GM13977 (cell line): ENCODE measurements around the gene BPIFB6.

Experiments
- DNase-seq: peaks from one replicate; pipeline ENCODE4 v3.0.0; 2012; ENCODE audit warnings: low spot score
- CTCF ChIP-seq: IDR thresholded peaks from 2 replicates; pipeline ENCODE4 v1.5.1; 2012; ENCODE audit warnings: mild to moderate bottlenecking, control low read depth; ENCODE audit not compliant: insufficient read depth; ENCODE audit errors: extremely low read depth, missing control alignments
- in situ Hi-C: fragments of 300-500 bp; cut with MboI; formaldehyde crosslinking; loops from one replicate; pipeline ENCODE4 v1.12.0; 2022; ENCODE audit warnings: low sequenced_read_pairs, low pct_unique_long_range_greater_than_20kb, mixed read lengths, inconsistent platforms; ENCODE audit not compliant: unreplicated experiment

BPIFB6 gene

DNA sequence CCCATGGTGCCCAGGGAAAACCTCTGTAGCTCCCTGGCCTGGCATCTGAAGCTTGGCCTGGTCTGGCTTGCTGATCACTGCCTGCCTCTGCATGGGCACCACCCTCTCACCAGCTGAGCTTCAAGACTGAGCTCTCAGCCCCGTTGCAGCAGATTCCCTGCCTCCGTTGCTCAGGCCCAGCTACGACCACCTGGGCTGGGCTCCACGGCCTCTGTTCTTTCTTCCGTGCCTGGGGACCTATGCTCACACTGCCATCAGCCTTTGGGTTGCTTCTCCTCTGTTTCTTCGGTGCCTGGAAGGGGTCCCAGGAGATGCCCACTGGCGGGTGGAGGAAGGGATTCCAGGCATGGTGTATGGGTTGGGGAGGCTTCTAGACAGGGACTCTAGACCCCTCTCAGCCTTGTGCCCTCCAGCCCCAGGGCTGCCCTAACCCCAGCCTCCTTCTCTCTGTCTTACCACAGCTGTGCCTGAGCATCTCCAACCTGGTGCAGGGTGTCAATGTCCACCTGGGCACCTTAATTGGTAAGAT is 14.8 kb upstream of the BPIFB6 start:
- TF ChIP-seq CTCF, result no peak
- in situ Hi-C loops, result loop anchor here (10.0 kb wide), 1 partner anchor 62 kb away; no protein-coding TSS in a partner anchor
- DNase-seq, result no peak

GRCh38 chr20:33017542-33017941 is 13.9 kb upstream of the BPIFB6 start:
- no peak for DNase-seq
- no peak for TF ChIP-seq CTCF
- in situ Hi-C loops, result loop anchor here (10.0 kb wide), 1 partner anchor 63 kb away; no protein-coding TSS in a partner anchor

- no peak for DNase-seq
- TF ChIP-seq CTCF, result no peak
- in situ Hi-C loops, result loop anchor here (10.0 kb wide), 1 partner anchor 64 kb away; no protein-coding TSS in a partner anchor
Observed at GRCh38 chr20:33018169-33018931, 13.1 kb upstream of the BPIFB6 start.

DNA sequence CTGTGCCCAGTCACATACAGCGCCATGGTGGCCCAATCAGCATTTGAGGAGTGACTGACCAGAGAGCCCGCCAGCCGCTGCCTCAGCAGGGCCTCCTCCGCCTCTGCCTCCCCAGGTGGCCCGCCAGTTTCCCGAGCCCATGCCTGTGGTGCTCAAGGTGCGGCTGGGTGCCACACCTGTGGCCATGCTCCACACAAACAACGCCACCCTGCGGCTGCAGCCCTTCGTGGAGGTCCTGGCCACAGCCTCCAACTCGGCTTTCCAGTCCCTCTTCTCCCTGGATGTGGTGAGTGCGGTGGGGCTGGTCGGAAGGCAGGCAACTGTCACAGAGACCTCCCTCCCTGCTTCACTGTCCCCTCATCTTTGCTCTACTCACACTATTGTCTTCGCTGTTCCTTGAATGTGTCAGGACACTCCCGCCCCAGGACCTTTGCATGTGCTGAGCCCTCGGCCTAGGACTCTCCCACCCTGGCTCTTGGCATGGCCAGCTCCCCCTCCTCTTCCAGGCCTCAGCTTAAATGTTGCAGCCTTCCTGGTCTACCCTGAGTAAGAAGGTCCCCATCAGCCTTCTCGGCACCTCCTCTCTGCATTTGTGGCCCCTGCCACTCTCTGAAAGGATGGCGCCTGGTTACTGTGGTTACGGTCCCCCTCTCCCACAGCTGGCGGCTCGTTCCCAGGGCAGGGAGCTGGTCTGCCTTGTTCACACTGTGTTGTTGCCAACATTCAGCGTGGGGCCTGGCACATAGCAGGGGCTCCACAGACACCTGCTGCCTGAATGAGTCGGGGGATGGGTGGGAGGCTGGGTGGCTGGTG is 11.8 kb upstream of the BPIFB6 start:
- TF ChIP-seq CTCF, result no peak
- in situ Hi-C loops, result loop anchor here (10.0 kb wide), 1 partner anchor 65 kb away; no protein-coding TSS in a partner anchor
- no peak for DNase-seq

DNA sequence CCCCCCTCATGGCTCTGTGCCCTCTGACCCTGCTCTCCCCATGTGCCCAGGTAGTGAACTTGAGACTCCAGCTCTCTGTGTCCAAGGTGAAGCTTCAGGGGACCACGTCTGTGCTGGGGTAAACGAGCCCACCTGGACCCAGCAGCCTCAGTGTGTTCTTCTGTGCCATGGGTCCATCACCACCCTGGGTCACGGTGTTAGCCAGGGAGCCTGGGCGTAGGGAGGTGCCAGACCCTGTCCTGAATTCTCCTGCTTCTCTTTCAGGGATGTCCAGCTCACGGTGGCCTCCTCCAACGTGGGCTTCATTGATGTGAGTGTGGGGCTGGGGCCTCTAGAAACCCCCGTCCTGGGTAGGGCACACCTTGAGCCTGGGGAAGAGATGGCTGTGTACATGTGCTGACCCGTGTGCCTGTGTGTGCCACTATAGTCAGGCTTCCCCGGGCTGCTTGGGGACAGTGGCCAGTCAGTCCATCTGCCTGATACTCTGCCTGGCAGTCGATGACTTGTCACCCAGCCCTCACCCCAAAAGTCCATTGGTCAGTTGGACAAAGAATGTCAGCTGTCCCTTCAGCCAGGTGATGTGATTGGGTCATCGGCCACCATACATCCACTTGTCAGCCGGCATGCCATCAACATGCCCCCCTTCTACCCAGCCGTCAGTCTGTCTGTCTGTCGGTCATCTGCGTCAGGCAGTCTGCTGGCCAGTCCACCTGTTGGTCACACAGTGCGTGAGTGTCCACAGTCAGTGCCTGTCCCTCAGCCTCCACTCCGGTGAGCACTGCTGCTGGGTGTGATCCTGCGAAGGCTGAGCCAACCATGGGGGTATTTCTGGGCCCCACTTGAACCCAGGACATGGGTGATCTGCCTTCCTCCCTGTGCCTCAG is 10.9 kb upstream of the BPIFB6 start:
- in situ Hi-C loops, result no loop called here
- DNase-seq, result no peak

More for the DNA sequence above, 10.9 kb upstream of the BPIFB6 start:
- TF ChIP-seq CTCF, result no peak
